GM19372 (cell line): ENCODE results near the gene STRIP2.
"Not testable (repeated sequence)": the region's sequence is repeated elsewhere in the genome, so short reads cannot be mapped to it uniquely, and the experiment has no call there.

ENCODE experiments used
- ATAC-seq: cut with Tn5 transposase; IDR thresholded peaks from one replicate; pipeline ENCODE4 v1.9.1; 2021; ENCODE audit warnings: mild to moderate bottlenecking, low read depth, moderate library complexity; ENCODE audit not compliant: unreplicated experiment

STRIP2 gene

GRCh38 chr7:129433847-129434674 lies at the start of gene STRIP2:
Gene STRIP2, plus strand, starts transcription at chr7:129434432. Its CDS starts 41 bp downstream, at chr7:129434473.
- peak; percentile 96 for ATAC-seq

- ATAC-seq: no peak
These were observed 49.1 kb upstream of the STRIP2 start for GRCh38 chr7:129385116-129385515.

- no peak for ATAC-seq
These were observed 48.6 kb upstream of the STRIP2 start for GRCh38 chr7:129385598-129385997.

GRCh38 chr7:129386506-129386905 lies 47.7 kb upstream of the STRIP2 start:
- no peak for ATAC-seq

DNA sequence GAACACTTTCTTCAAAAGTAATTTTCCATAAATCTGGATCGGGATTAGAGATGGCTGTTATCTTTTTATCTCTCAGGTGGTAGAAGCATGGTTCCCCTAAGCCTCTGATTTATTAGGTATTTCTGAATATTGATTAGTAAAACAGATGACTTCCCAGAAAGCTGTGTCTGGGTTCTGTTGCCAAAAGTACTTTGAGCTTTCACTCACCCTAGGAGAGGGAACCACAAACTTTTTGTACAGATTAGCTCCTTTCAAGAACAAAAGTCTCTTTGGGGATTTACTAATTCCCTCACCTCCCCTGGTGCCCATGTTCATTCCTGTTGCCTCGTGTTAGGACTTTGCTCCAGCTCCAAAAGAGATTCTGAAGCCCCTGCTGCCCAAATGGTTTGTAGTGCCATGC lies 46.7 kb upstream of the STRIP2 start:
- no peak for ATAC-seq

GRCh38 chr7:129388333-129389098 lies 45.7 kb upstream of the STRIP2 start:
- ATAC-seq: no peak

GRCh38 chr7:129389829-129390228 lies 44.4 kb upstream of the STRIP2 start:
- ATAC-seq: no peak

- no peak for ATAC-seq
These were observed 43.9 kb upstream of the STRIP2 start for GRCh38 chr7:129390314-129390713.

- no peak for ATAC-seq
These were observed 42.6 kb upstream of the STRIP2 start for GRCh38 chr7:129391546-129392171.

DNA sequence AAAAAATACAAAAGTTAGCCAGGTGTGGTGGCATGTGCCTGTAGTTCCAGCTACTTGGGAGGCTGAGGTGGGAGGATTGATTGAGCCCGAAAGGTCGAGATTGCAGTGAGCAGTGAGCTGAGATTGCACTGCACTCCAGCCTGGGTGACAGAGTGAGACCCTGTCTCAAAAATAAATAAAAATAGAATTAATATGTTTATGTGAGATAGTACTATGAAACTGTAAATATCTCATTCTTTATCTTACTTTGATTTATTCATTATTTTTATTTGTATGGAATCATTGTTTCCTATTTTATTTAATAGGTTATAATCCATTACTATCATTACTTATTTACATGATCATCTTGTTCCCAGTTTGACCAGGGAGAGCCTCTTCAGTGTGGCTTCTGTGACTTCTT lies 41.0 kb upstream of the STRIP2 start:
- no peak for ATAC-seq

DNA sequence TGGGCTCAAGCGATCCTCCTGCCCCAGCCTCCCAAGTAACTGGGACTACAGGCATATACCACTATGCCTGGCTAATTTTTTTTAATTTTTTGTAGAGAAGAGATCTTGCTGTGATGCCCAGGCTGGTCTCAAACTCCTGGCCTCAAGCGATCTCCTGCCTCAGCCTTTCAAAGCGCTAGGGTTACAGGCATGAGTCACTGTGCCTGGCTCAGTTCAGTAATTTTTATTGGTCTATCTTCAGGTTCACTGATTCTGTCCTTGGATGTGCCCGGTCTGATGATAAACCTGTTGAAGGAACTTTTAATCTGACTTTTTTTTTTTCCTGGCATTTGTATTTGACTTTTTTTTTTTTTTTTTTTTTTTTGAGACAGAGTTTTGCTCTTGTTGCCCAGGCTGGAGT lies 40.1 kb upstream of the STRIP2 start:
- ATAC-seq: no peak

DNA sequence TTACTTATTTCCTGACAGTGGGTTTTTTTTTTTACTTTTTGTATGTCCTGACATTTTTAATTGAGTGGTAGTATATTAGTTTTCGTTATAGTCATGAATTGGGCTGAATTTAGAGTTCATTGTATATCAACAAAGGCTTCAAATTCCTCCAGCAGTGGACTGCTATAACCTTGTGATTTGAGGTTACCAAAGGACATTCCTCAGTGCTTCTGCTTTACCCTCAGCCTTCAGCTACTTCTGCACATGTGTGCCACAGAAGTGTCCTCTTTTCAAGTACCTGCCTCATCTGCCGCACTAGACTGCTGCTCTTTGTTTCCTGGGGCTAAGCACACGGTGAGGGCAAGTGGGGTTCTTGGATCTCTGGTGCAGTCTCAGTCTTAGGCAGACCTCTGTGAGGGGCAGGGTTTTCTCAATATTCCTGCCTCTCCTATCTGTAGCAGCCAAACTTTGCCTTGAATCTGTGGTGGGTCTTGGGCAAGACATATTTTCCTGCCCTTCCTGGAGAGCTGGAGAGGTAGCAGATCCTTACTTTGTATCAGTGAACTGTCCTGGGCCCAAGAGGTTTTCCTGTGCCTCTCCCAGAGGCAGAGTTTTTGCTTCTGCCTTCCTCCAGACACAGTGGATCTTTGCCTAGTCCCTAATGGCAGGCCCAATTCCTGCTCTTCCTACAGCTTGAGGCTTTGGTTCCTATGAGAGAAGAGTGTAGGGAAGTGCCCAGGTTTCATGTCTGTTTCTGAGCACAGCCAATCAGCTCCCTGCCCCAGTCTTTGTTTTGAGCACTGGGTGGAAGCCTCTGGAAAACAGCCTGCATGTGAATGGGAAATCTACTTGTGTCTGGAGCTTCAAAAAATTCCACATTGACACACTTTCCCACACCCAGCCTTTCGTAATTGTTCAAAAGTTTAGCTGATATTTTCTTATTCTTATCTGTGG lies 39.0 kb upstream of the STRIP2 start:
- no peak for ATAC-seq

- no peak for ATAC-seq
These were observed 32.8 kb upstream of the STRIP2 start for GRCh38 chr7:129401228-129401966.

DNA sequence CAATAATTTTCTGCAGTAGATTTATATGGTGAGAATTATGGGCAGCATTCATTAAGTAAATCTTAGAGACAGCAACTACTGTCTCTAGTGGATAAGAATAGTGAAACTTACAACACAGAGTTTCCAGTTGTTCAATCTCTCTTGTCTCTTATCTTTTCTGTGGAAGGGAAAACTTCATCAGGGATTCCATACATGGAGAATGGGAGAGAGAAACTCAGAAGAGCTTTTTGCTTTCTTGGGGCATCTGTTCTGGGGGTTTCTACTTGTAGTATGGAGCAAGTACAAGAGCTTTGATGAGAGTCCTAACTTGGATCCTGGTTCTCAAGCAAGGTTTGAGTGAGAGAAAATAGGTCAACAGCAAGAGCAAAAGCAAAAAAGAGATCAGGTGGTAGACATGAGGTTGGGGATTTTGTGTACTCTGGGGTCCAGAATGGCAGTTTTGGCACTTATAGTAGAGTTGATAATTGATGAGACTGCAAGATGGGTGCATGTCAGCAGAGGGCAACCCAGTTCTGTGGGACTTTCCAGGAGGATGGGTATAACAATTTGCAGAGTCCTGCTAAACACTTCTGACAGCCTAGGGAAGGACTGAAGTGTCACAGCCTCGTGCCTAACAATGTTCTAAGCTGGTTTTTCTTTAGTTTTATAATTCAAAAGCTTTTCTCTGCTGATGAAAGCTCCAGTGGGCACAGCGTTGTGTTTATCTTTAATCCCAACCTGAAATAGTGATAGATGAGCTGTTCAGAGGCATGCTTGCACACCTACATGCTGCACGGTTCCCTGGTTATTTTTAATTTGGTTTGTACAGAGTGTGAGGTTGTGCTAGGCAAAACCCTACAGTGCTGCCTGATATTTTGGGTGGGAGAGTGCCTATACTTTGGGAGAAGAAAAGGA lies 32.0 kb upstream of the STRIP2 start:
- no peak for ATAC-seq

GRCh38 chr7:129405527-129405926 lies 28.7 kb upstream of the STRIP2 start:
- no peak for ATAC-seq

DNA sequence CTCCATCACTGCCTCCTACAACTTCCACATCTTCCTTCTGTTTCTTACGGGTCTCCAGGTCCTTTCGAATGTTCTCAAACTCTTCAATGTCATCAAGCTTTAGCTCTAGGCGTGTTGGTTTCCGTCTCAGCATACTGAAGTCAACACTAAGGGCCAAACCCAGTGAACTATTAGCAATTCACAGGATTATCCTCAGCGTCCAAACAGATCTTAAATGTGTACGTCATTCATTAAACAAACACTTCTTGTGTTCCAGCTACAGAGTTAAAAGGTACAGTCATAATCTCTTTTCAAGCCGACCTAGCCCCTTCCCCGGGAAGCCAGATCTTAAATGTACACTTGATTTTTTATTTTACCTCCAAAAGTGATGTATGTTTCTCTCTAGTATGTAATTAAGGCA lies 24.0 kb upstream of the STRIP2 start:
- ATAC-seq: not testable (repeated sequence)

- no peak for ATAC-seq
These were observed 21.7 kb upstream of the STRIP2 start for GRCh38 chr7:129412501-129412900.

DNA sequence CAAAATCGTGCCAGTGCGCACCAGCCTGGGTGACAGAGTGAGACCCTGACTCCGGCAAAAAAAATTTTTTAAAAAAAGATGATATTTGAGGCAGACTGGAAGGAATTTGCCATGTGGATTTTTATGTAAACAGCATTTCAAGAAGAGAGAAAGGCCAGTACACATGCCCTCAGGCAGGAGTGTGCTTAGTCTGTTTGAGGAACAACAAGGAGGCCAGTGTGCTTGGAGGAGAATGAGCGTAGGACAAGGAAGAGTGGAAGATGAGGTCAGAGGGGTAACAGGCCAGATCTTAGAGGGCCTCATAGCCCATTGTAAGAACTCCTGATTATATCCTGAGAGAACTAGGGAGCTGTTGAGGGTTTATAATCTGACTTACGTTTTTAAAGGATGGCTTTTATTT lies 17.2 kb upstream of the STRIP2 start:
- ATAC-seq: no peak
